Fibroblast of villous mesenchyme (primary cell): ENCODE results near the gene TTC9. TPM values are rescaled to one million over a fixed set of nuclear protein-coding genes. Genes with fewer than 3 reads are reported as not detected.

Experiments
- DNase-seq: peaks from one replicate; pipeline ENCODE4 v3.0.0-alpha.2; 2010; ENCODE audit warnings: low read depth
- H3K4me3 ChIP-seq: 2 replicates; pipeline ENCODE4 v1.5.1; 2011; ENCODE audit warnings: low read depth, mild to moderate bottlenecking, low read length
- total RNA-seq: library from RNA; depleted of rRNA; stranded (reverse); fragments of >200 nt; gene quantifications from 2 replicates; pipeline ENCODE4 v1.2.3, GENCODE V29; 2012
- TF ChIP-seq, protein P1 (sequence below): IDR thresholded peaks from 2 replicates; pipeline ENCODE4 v1.5.1; 2012; ENCODE audit warnings: low read depth, mild to moderate bottlenecking, low read length; ENCODE audit not compliant: insufficient read depth

TTC9 gene
- total RNA-seq, 1 donor = under 0.01 TPM

DNA sequence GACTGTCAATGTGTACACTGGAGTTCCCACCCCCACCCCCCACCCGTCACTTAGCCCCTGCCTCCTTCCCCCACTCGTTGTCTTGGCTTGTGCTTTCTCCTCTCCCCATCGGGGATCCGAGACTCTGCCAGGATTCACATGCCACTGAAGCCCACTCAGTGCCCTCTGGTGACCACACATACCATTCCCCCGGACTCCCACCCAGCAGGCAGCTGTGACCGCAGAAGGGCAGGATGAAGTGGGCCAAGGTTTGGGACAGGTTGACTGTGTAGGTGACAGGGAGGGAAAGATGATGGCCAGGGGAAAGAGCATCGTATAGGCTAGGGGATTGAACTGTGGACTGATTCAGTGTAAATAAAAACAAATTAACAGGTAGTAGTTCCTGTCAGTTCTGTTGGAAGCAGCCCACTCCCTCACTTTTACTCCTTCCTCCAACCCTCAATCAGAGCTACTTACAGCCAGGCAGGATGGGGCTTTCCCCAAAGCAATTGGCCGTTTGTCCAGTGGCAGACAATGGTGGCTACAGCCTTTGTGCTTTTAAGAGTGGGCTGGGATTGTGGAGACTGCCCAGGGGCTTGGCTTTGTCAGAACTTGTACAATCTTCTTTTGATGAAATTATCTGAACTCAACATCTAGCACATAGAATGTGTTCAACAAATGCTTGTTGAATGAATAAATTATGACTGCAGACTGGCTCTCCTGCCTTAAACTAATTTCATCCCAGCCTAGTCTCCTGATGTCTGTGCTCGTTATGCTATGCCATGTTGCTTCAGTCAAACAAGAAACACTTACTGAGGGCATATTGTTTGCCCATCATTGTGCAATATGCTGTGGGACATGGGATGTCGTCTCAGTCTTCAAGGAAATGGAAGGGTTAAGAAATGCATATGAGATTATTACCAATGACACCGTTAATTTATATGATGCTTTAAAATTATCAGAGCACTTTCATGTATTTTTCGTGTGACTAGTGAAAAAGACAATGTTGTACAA is 30.2 kb downstream of the TTC9 start:
- DNase-seq = no peak
- no peak overlapping the region for H3K4me3 ChIP-seq
- TF ChIP-seq, protein P1, sequence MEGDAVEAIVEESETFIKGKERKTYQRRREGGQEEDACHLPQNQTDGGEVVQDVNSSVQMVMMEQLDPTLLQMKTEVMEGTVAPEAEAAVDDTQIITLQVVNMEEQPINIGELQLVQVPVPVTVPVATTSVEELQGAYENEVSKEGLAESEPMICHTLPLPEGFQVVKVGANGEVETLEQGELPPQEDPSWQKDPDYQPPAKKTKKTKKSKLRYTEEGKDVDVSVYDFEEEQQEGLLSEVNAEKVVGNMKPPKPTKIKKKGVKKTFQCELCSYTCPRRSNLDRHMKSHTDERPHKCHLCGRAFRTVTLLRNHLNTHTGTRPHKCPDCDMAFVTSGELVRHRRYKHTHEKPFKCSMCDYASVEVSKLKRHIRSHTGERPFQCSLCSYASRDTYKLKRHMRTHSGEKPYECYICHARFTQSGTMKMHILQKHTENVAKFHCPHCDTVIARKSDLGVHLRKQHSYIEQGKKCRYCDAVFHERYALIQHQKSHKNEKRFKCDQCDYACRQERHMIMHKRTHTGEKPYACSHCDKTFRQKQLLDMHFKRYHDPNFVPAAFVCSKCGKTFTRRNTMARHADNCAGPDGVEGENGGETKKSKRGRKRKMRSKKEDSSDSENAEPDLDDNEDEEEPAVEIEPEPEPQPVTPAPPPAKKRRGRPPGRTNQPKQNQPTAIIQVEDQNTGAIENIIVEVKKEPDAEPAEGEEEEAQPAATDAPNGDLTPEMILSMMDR = no peak

DNA sequence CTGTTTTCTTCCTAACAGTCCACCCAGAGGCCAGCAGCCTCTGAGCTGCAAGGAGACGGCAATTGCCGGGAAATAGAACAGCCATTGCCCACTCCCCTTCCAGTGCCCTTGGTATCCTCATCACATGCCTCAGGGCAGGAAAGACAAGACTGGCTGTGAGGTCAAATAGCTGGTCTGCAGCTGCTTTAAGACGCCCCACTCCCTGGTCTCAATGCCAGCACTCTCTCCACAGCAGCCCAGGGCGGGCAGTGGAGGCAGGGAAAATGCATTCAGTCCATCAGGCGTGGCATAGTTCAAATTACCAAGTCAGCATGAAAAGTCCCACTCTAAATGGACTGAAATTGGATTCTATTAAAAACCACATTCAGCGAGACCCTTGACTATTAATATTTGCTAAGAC is 35.6 kb downstream of the TTC9 start:
- DNase-seq = no peak
- H3K4me3 ChIP-seq = no peak overlapping the region
- TF ChIP-seq, protein P1 = no peak

- no peak overlapping the region for H3K4me3 ChIP-seq
- no peak for DNase-seq
- TF ChIP-seq, protein P1 = no peak
Observed at GRCh38 chr14:70680748-70681147, 39.0 kb downstream of the TTC9 start.

DNA sequence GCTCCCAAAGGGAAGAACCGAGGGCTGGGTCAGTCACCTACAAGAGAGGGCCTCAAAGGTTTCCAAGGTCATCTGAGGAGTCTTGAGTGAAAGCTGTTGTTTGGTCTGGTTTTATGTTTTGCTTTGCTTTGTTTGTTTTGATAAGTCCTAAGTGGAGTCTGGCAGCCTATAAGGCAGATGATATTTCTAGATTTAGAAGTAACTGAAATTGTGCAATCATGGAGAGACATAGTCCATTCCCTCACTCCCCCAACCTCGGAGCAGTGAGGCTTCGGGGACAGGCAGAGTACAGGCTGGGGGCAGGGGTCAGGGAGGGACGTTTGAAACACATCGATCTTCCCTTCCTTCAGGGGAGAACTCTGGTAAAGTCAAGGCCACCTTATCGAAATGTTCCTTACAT is 42.3 kb downstream of the TTC9 start:
- TF ChIP-seq, protein P1 = no peak
- no peak for DNase-seq
- no peak overlapping the region for H3K4me3 ChIP-seq

GRCh38 chr14:70685474-70686197 is 43.9 kb downstream of the TTC9 start:
- H3K4me3 ChIP-seq = no peak overlapping the region
- TF ChIP-seq, protein P1 = no peak
- DNase-seq = no peak

DNA sequence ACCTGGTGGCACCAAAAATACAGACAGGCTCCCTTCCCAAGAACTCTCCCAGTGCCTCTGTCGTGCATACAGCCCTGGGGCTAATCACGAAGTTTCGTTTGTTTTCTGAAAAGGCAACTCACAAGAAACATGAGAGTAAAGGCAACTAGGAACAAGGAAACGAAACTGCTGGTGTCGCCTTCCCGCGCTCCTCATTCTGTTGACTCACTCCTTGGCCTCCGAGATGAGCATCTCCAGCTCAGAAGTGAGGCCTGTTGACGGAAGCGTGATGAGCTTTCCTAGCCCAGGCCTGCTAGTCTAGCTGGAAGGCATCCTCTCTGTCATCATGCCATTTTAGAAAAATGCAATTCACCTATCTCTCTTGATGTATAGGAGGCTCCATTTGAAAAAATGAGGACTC is 50.5 kb downstream of the TTC9 start:
- DNase-seq = no peak
- H3K4me3 ChIP-seq = no peak overlapping the region
- TF ChIP-seq, protein P1 = no peak
